Thoracic aorta (tissue), 2 donors: Measurements from ENCODE around the gene RELN. TPM values are rescaled to one million over a fixed set of nuclear protein-coding genes. Genes with fewer than 3 reads are reported as not detected.

Source experiments
- ATAC-seq: fragments of 150-250 bp; one replicate; pipeline ENCODE4 v1.8.0; 2017; ENCODE audit warnings: low read depth; ENCODE audit not compliant: insufficient number of reproducible peaks, low FRiP score
- DNase-seq: peaks from one replicate; pipeline ENCODE4 v3.0.0-alpha.2; 2020; ENCODE audit warnings: low spot score
- H3K27ac ChIP-seq, 2 donors: fragments of 200-600 bp; sonication (generic); 1 replicate in 1 of 2; 2 replicates in 1 of 2; pipeline ENCODE4 v1.5.1; 2016; ENCODE audit warnings: mild to moderate bottlenecking in 2 of 2, moderate library complexity in 2 of 2
- H3K27me3 ChIP-seq: fragments of 200-600 bp; sonication (generic); replicated peaks from 2 replicates; pipeline ENCODE4 v1.6.0; 2016; ENCODE audit warnings: mild to moderate bottlenecking; ENCODE audit not compliant: insufficient read depth
- H3K36me3 ChIP-seq: fragments of 200-600 bp; sonication (generic); one replicate; pipeline ENCODE4 v1.5.1; 2016
- H3K4me1 ChIP-seq, 2 donors: fragments of 200-600 bp; sonication (generic); 1 replicate in 1 of 2; 2 replicates in 1 of 2; pipeline versions ENCODE4 v1.5.1 to v1.6.0; 2016; ENCODE audit warnings: low read depth in 2 of 2, mild to moderate bottlenecking in 1 of 2; ENCODE audit not compliant: control insufficient read depth in 1 of 2
- H3K4me3 ChIP-seq: fragments of 200-600 bp; sonication (generic); 2 replicates; pipeline ENCODE4 v1.5.1; 2016; ENCODE audit warnings: mild to moderate bottlenecking
- H3K9me3 ChIP-seq: fragments of 200-600 bp; sonication (generic); 2 replicates; pipeline ENCODE4 v1.5.1; 2016
- total RNA-seq, 2 donors: library from RNA; depleted of rRNA; stranded (reverse); fragments of >200 nt; gene quantifications; one replicate each; pipeline versions ENCODE4 v1.1.0 to v1.2.3, GENCODE V29; 2016
- TF ChIP-seq, protein P1 (sequence below): fragments of 200-600 bp; sonication (generic); IDR thresholded peaks from one replicate; pipeline ENCODE4 v1.5.1; 2019; ENCODE audit warnings: antibody characterized with exemption

Gene RELN
- total RNA-seq, 2 donors from 2014 or later, result 0.49 to 5.1 TPM

DNA sequence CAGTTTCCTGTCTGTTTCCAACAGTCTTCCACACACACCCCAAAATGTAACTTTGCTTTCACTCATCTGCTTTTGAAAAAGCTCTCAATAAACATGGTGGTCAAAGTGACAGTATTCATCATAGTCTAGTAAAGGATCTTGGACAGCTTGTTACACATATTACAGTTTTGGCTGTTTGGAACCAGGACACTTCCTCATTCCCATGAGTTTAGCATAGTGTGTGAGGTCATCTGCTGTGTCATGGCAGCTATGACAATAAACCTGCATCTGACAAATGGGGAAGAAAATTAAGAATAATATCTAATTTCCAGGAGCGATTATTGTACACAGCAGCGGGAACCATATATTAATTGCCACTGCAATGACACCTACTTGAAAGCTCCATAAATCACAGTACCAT is 359.1 kb downstream of the RELN start:
- ATAC-seq, result no peak
- no peaks in the 10 kb centered on the region for H3K4me1 ChIP-seq
- no peak overlapping the region for H3K4me3 ChIP-seq
- H3K27me3 ChIP-seq, result no peaks in the 10 kb centered on the region
- TF ChIP-seq, protein P1, sequence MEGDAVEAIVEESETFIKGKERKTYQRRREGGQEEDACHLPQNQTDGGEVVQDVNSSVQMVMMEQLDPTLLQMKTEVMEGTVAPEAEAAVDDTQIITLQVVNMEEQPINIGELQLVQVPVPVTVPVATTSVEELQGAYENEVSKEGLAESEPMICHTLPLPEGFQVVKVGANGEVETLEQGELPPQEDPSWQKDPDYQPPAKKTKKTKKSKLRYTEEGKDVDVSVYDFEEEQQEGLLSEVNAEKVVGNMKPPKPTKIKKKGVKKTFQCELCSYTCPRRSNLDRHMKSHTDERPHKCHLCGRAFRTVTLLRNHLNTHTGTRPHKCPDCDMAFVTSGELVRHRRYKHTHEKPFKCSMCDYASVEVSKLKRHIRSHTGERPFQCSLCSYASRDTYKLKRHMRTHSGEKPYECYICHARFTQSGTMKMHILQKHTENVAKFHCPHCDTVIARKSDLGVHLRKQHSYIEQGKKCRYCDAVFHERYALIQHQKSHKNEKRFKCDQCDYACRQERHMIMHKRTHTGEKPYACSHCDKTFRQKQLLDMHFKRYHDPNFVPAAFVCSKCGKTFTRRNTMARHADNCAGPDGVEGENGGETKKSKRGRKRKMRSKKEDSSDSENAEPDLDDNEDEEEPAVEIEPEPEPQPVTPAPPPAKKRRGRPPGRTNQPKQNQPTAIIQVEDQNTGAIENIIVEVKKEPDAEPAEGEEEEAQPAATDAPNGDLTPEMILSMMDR, result no peak
- H3K36me3 ChIP-seq, result no peaks in the 10 kb centered on the region
- DNase-seq, result no peak
- no peak overlapping the region for H3K27ac ChIP-seq
- no peaks in the 10 kb centered on the region for H3K9me3 ChIP-seq

DNA sequence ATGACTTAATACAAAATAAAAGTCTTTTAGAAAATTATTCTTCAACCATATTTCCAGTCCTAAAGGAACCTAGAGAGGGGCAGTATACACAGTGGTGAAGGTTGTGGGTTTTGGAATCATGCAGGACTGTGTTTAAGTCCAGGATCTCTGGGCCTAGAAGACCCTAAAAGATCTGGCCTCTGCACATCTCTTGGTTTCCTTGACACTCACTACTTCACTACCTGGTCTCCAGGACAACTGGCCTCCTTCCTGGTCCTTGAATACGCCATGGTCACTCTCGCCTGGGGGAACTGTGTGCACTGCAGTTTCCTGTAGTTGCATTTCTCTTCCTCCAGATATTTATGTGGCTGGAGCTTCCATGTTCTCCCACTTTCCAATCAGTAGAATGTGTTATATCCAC is 360.7 kb downstream of the RELN start:
- H3K27ac ChIP-seq, result no peak overlapping the region
- no peaks in the 10 kb centered on the region for H3K27me3 ChIP-seq
- TF ChIP-seq, protein P1, result no peak
- DNase-seq (no peak), ATAC-seq (no peak)
- no peak overlapping the region for H3K4me3 ChIP-seq
- H3K9me3 ChIP-seq, result no peaks in the 10 kb centered on the region
- H3K4me1 ChIP-seq, result no peaks in the 10 kb centered on the region
- no peaks in the 10 kb centered on the region for H3K36me3 ChIP-seq

DNA sequence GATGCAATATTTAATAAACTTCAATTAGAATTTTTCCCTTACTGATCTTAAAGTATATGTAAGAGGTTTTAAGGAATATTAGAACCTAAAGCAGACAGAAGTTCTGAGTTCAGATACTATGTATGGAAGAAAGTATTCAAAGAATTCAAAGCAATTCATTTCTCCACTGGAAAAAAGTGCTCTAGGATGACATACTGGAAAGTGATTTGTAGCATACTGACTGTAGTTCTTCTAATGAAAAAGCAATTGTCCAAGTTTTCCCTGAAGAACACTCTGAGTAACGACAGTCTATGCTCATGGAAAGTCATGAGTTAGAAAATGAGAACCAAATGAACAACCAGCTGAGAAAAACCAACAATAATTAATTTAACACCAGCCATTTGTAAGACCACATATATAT is 362.7 kb downstream of the RELN start:
- H3K4me3 ChIP-seq, result no peak overlapping the region
- no peaks in the 10 kb centered on the region for H3K4me1 ChIP-seq
- ATAC-seq, result no peak
- H3K9me3 ChIP-seq, result no peaks in the 10 kb centered on the region
- H3K27ac ChIP-seq, result no peak overlapping the region
- no peak for DNase-seq
- H3K36me3 ChIP-seq, result no peaks in the 10 kb centered on the region
- no peaks in the 10 kb centered on the region for H3K27me3 ChIP-seq
- TF ChIP-seq, protein P1, result no peak

DNA sequence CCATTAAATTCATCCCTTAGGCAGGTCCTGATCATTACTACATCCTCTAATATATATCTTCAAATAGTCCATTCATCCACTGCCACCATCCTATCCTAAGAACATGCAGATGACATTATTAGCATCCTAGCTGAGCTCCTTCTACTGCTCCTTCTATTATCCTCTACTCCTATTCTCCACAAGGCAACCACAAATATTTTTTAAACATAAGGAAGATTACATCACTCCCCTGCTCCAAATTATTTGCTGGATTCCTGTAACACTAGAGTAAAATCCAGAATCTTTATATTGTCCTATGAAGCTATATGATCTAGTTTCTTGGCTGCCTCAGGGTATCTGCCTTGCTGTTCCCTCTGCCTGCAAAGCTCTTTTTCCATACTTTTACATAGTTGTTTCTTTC is 367.2 kb downstream of the RELN start:
- H3K36me3 ChIP-seq, result no peaks in the 10 kb centered on the region
- H3K27me3 ChIP-seq, result no peaks in the 10 kb centered on the region
- no peaks in the 10 kb centered on the region for H3K4me1 ChIP-seq
- DNase-seq (no peak), ATAC-seq (no peak)
- no peak overlapping the region for H3K4me3 ChIP-seq
- TF ChIP-seq, protein P1, result no peak
- no peak overlapping the region for H3K27ac ChIP-seq
- no peaks in the 10 kb centered on the region for H3K9me3 ChIP-seq

DNA sequence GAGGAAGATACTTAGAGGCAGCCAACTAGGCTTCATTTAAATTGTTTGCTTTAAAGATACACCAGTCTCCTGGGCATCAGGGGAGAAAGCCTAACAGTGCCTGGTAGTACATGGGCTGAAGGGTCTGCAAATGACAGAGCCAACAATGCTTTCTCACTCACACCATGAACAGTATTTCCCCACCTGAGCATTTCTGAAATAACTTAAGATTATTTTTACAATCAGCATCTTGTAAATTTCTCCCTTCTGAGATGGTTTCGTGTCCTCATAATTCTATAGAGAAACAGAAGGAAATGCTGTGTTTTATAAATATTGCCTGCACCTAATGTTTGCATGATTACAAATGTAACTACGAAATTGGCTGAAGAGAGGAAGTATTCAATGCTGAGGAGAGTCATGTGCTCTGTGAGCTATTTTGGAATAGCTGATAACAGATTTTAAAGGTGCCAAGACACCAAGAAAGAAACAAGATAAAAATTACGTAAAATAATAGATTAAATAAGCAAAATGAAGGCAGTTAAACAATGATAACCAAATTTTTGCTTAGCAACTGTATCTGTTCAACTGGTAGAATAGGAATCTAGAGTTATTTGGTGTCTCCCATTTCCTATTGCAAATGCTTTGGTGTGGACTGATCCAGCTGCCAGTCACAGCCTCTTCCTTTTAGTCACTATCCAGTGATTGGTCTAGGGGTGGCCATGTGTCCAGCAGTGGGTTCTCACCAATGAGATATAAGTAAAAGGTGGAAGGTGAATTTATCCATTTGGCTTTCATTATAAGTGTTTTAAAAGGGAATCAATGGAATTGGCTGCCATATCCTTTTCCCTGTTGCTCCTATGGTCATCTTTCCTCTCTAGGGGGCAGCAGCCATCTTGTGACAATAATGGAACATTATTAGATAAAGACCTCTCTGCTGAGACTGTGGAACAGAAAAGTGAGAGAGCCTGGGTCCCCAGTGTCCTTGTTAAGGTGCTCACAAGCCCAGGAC is 375.5 kb downstream of the RELN start:
- TF ChIP-seq, protein P1, result no peak
- H3K4me3 ChIP-seq, result no peak overlapping the region
- H3K4me1 ChIP-seq, result peaks cover 0 to 4% of the 10 kb centered on the region in 2 donors
- no peaks in the 10 kb centered on the region for H3K27me3 ChIP-seq
- no peak for DNase-seq
- ATAC-seq, result no peak
- no peak overlapping the region for H3K27ac ChIP-seq
- no peaks in the 10 kb centered on the region for H3K36me3 ChIP-seq
- H3K9me3 ChIP-seq, result no peaks in the 10 kb centered on the region
